Regular cardiac myocyte (primary cell): Measurements from ENCODE around the gene BCL7C. TPM values are rescaled to one million over a fixed set of nuclear protein-coding genes. Genes with fewer than 3 reads are reported as not detected.

Experiments used
- total RNA-seq: library from RNA; depleted of rRNA; stranded (reverse); fragments of >200 nt; gene quantifications from 2 replicates; pipeline ENCODE4 v1.2.3, GENCODE V29; 2014

BCL7C gene
- total RNA-seq, result 28.5 and 51.0 TPM in 2 replicates

GRCh38 chr16:30893744-30894539 lies at the start of gene BCL7C:
Gene BCL7C, minus strand, starts transcription at chr16:30894077. Its CDS starts 133 bp downstream, at chr16:30893944.

GRCh38 chr16:30923554-30924075 lies 29.7 kb upstream of the BCL7C start, which contains the start of gene FBXL19:
Gene FBXL19, plus strand, starts transcription at chr16:30923572. Its CDS starts 2,183 bp downstream, at chr16:30925755.

GRCh38 chr16:30896261-30896888 lies 2.5 kb upstream of the BCL7C start, which contains the start of gene CTF1:
Gene CTF1, plus strand, starts transcription at chr16:30896614. Its CDS starts 30 bp downstream, at chr16:30896644.

Other genes with a start within 250 kb of the BCL7C start
- gene PRR14, start 243.1 kb downstream of the BCL7C start, total RNA-seq, result 4.4 and 5.9 TPM in 2 replicates
- 12.1 and 22.0 TPM in 2 replicates for gene FBRS, start 235.6 kb downstream of the BCL7C start, total RNA-seq
- gene SRCAP, start 194.9 kb downstream of the BCL7C start, total RNA-seq, result 19.2 and 24.0 TPM in 2 replicates
- gene PHKG2, start 145.7 kb downstream of the BCL7C start, total RNA-seq, result 14.9 and 18.2 TPM in 2 replicates
- gene CFAP119, start 132.0 kb downstream of the BCL7C start, total RNA-seq, result 1.4 and 2.7 TPM in 2 replicates
- gene RNF40, start 131.8 kb downstream of the BCL7C start, total RNA-seq, result 69.9 and 93.6 TPM in 2 replicates
- gene ZNF629, start 106.9 kb downstream of the BCL7C start, total RNA-seq, result 5.4 and 6.7 TPM in 2 replicates
- 1.2 and 1.7 TPM in 2 replicates for gene CTF1, start 2.5 kb upstream of the BCL7C start, total RNA-seq
- gene FBXL19, start 29.5 kb upstream of the BCL7C start, total RNA-seq, result 13.5 and 17.1 TPM in 2 replicates
- gene ORAI3, start 55.0 kb upstream of the BCL7C start, total RNA-seq, result 21.9 and 50.5 TPM in 2 replicates
- 0.96 and 1.4 TPM in 2 replicates for gene SETD1A, start 63.7 kb upstream of the BCL7C start, total RNA-seq
- gene HSD3B7, start 91.1 kb upstream of the BCL7C start, total RNA-seq, result 12.8 and 17.5 TPM in 2 replicates
- gene STX1B, start 116.6 kb upstream of the BCL7C start, total RNA-seq, result 0.19 and 0.28 TPM in 2 replicates
- 17.8 and 19.6 TPM in 2 replicates for gene STX4, start 139.5 kb upstream of the BCL7C start, total RNA-seq
- gene ZNF668, start 180.2 kb upstream of the BCL7C start, total RNA-seq, result 6.2 and 10.9 TPM in 2 replicates
- 12.7 and 14.6 TPM in 2 replicates for gene ZNF646, start 180.3 kb upstream of the BCL7C start, total RNA-seq
- 1.9 and 5.4 TPM in 2 replicates for gene PRSS53, start 194.9 kb upstream of the BCL7C start, total RNA-seq
- gene VKORC1, start 200.7 kb upstream of the BCL7C start, total RNA-seq, result 134 and 306 TPM in 2 replicates
- gene BCKDK, start 214.3 kb upstream of the BCL7C start, total RNA-seq, result 18.0 and 24.2 TPM in 2 replicates
- gene KAT8, start 223.6 kb upstream of the BCL7C start, total RNA-seq, result 29.7 and 35.2 TPM in 2 replicates
- gene PRSS8, start 241.7 kb upstream of the BCL7C start, total RNA-seq, result not detected in 2 replicates